Fibroblast of pulmonary artery (primary cell): ENCODE measurements around the gene NUTF2.

Source experiments
- DNase-seq: peaks from one replicate; pipeline ENCODE4 v3.0.0-alpha.2; 2010; ENCODE audit warnings: low read depth
- H3K4me3 ChIP-seq: replicated peaks from 2 replicates; pipeline ENCODE4 v1.5.1; 2011; ENCODE audit warnings: low read depth, mild to moderate bottlenecking, control low read depth, low read length, moderate library complexity
- CTCF ChIP-seq: IDR thresholded peaks from 2 replicates; pipeline ENCODE4 v1.5.1; 2011; ENCODE audit warnings: mild to moderate bottlenecking, control low read depth, low read length, inconsistent platforms; ENCODE audit errors: missing control alignments

NUTF2 gene

GRCh38 chr16:67885545-67885944 is 38.8 kb downstream of the NUTF2 start:
- H3K4me3 ChIP-seq = no peak overlapping the region
- no peak for TF ChIP-seq CTCF
- DNase-seq = no peak

- no peak overlapping the region for H3K4me3 ChIP-seq
- TF ChIP-seq CTCF = no peak
- DNase-seq = no peak
Observed at GRCh38 chr16:67885976-67886375, 39.2 kb downstream of the NUTF2 start.

- no peak overlapping the region for H3K4me3 ChIP-seq
- no peak for TF ChIP-seq CTCF
- no peak for DNase-seq
Observed at GRCh38 chr16:67886387-67886786, 39.7 kb downstream of the NUTF2 start.

GRCh38 chr16:67888331-67888730 is 41.6 kb downstream of the NUTF2 start:
- TF ChIP-seq CTCF = no peak
- no peak for DNase-seq
- no peak overlapping the region for H3K4me3 ChIP-seq

GRCh38 chr16:67892375-67892774 is 45.6 kb downstream of the NUTF2 start:
- peak overlapping the region; percentile 48 for H3K4me3 ChIP-seq
- DNase-seq = no peak
- no peak for TF ChIP-seq CTCF

- no peak for TF ChIP-seq CTCF
- peak within 1 kb of the TSS; percentile 87 for H3K4me3 ChIP-seq
- peak; percentile 95 for DNase-seq
Observed at GRCh38 chr16:67892899-67893742, 46.4 kb downstream of the NUTF2 start, which contains the start of gene PSKH1. Gene PSKH1 (plus strand): TSS chr16:67893254. CDS start chr16:67908750, 15,496 bp downstream.
